GM12878 (cell line): ENCODE measurements around the gene CTCFL. TPM values are rescaled to one million over a fixed set of nuclear protein-coding genes. Genes with fewer than 3 reads are reported as not detected.

ENCODE experiments used
- ATAC-seq: fragments of 200-7000 bp; cut with Tn5 transposase; 3 replicates; pipeline ENCODE4 v1.9.1; 2020; ENCODE audit warnings: mild to moderate bottlenecking, moderate library complexity
- BruUV-seq: library from RNA; stranded (reverse); fragments of 400-500 nt; replicated peaks from 2 replicates; lab custom pipeline; 2021; lab: Mats Ljungman, UMichigan
- CTCF ChIA-PET: fragments of 300-600 bp; sonication (Branson Sonifier 250); formaldehyde crosslinking; extraction: SDS; loops from one replicate; lab custom pipeline; 2021; ENCODE audit warnings: inconsistent platforms; lab: Yijun Ruan, JAX
- POLR2A ChIA-PET: fragments of 350-600 bp; formaldehyde crosslinking; extraction: SDS; loops from one replicate; lab custom pipeline; 2021; ENCODE audit warnings: inconsistent platforms; lab: Charles Lee
- RAD21 ChIA-PET: fragments of 300-600 bp; sonication (Branson Sonifier 250); formaldehyde crosslinking; loops from one replicate; lab custom pipeline; 2023; ENCODE audit warnings: antibody characterized with exemption; ENCODE audit not compliant: unreplicated experiment; lab: Charles Lee
- SMC1A ChIA-PET: fragments of 300-600 bp; sonication (Branson Sonifier 250); formaldehyde crosslinking; loops from one replicate; lab custom pipeline; 2023; ENCODE audit not compliant: unreplicated experiment, uncharacterized antibody; lab: Charles Lee
- DNase-seq: peaks from one replicate; pipeline ENCODE4 v3.0.0-alpha.2; 2011; ENCODE audit warnings: low read depth, low spot score
- FAIRE-seq: peaks from 3 replicates; lab custom pipeline; 2011; peaks lifted over from hg19 to GRCh38; lab: Jason Lieb, UNC
- H2AFZ ChIP-seq: 2 replicates; pipeline ENCODE4 v1.6.0; 2011; ENCODE audit warnings: low read depth, low read length, control low read depth; ENCODE audit not compliant: control insufficient read depth
- H3K27ac ChIP-seq: 2 replicates; pipeline ENCODE4 v1.5.1; 2011; ENCODE audit warnings: control low read depth; ENCODE audit not compliant: control insufficient read depth, insufficient read depth
- H3K27me3 ChIP-seq, 2 experiments: replicated peaks in 1 of 2; 2 replicates each; pipeline versions ENCODE4 v1.6.0 to v1.6.1; 2011; ENCODE audit warnings: low read length in 1 of 2; ENCODE audit not compliant: control insufficient read depth in 2 of 2, insufficient read depth in 2 of 2
- H3K36me3 ChIP-seq, 2 experiments: 2 replicates each; pipeline ENCODE4 v1.5.1; 2011; ENCODE audit warnings: low read length in 1 of 2; ENCODE audit not compliant: control insufficient read depth in 2 of 2, insufficient read depth in 2 of 2
- H3K4me1 ChIP-seq: 2 replicates; pipeline ENCODE4 v1.6.1; 2011; ENCODE audit warnings: mild to moderate bottlenecking, low read length, moderate library complexity, mixed read lengths; ENCODE audit not compliant: control insufficient read depth, insufficient read depth
- H3K4me2 ChIP-seq: 2 replicates; pipeline ENCODE4 v1.6.0; 2011; ENCODE audit warnings: control low read depth; ENCODE audit not compliant: control insufficient read depth, insufficient read depth
- H3K4me3 ChIP-seq: fragments of 200-600 bp; sonication (generic); 2 replicates; pipeline ENCODE4 v1.5.1; 2016
- H3K79me2 ChIP-seq: 2 replicates; pipeline ENCODE4 v1.6.0; 2011; ENCODE audit warnings: low read length; ENCODE audit not compliant: control insufficient read depth, insufficient read depth
- H3K9ac ChIP-seq: 2 replicates; pipeline ENCODE4 v1.8.0; 2011; ENCODE audit warnings: low read length, control low read depth, mixed read lengths; ENCODE audit not compliant: control insufficient read depth, insufficient read depth
- H3K9me3 ChIP-seq: replicated peaks from 3 replicates; pipeline ENCODE4 v1.5.1; 2011; ENCODE audit warnings: mild to moderate bottlenecking, low read length; ENCODE audit not compliant: control insufficient read depth, insufficient read depth
- H4K20me1 ChIP-seq: 2 replicates; pipeline ENCODE4 v1.6.0; 2011; ENCODE audit not compliant: control insufficient read depth, insufficient read depth
- CHD2 ChIP-seq: IDR thresholded peaks from 2 replicates; pipeline ENCODE4 v1.6.1; 2011; ENCODE audit warnings: low read depth, low read length, improper control_type of control experiment, borderline replicate concordance
- CTCF ChIP-seq, 3 experiments: IDR thresholded peaks in 2 of 3; conservative IDR thresholded peaks in 1 of 3; 2 replicates each; pipeline ENCODE4 v1.5.1; 2011; ENCODE audit warnings: low read depth in 3 of 3, low read length in 3 of 3, mild to moderate bottlenecking in 3 of 3, control low read depth in 2 of 3, moderate library complexity in 2 of 3, inconsistent platforms in 1 of 3, mixed read lengths in 1 of 3; ENCODE audit not compliant: control insufficient read depth in 2 of 3, insufficient read depth in 1 of 3; ENCODE audit errors: extremely low read depth in 1 of 3
- RAD21 ChIP-seq: IDR thresholded peaks from 2 replicates; pipeline ENCODE4 v1.6.1; 2011; ENCODE audit warnings: mild to moderate bottlenecking, low read depth, low read length, moderate library complexity; ENCODE audit not compliant: insufficient read depth
- WGBS: methylation state at CpG from one replicate; pipeline ENCODE4 v1.1.6; 2016; ENCODE audit warnings: low lambda C conversion rate; ENCODE audit not compliant: insufficient replicate concordance, insufficient coverage; ENCODE audit errors: missing lambda C conversion rate; 5-methylcytosine and 5-hydroxymethylcytosine counted together
- in situ Hi-C: fragments of 300-500 bp; cut with MboI; formaldehyde crosslinking; loops from 9 replicates; pipeline ENCODE4 v1.14.3; 2018; ENCODE audit warnings: mixed read lengths
- intact Hi-C: fragments of 100-400 bp; cut with micrococcal nuclease; formaldehyde crosslinking; loops from one replicate; pipeline ENCODE4 v1.14.2; 2022; ENCODE audit not compliant: unreplicated experiment
- polyA plus RNA-seq, 11 experiments: library from polyadenylated mRNA; depleted of rRNA in 4 of 11; unstranded in 6 of 11; stranded (reverse) in 5 of 11; fragments of >200 nt; fragmentation: Nextera tagmentation in 4 of 11; fragmentation: Illumina TruSeq in 1 of 11; extraction: Ambion mirVana in 4 of 11; extraction: Trizol in 1 of 11; gene quantifications; 1 replicate in 1 of 11; 2 replicates in 10 of 11; pipeline versions ENCODE4 v1.2.1 to v1.2.3, GENCODE V29; 2011 to 2016; ENCODE audit warnings: inconsistent platforms in 2 of 11, missing spikeins in 2 of 11, low read depth in 1 of 11
- total RNA-seq, 4 experiments: library from RNA; depleted of rRNA in 3 of 4; stranded (reverse); fragments of >200 nt in 3 of 4; fragmentation: Illumina TruSeq in 1 of 4; extraction: Trizol in 1 of 4; gene quantifications; 2 replicates each; pipeline versions ENCODE4 v1.2.1 to v1.2.3, GENCODE V29; 2013 to 2021
- TF ChIP-seq, protein P1 (sequence below): fragments of 450-650 bp; IDR thresholded peaks from 2 replicates; pipeline ENCODE4 v1.6.1; 2014; ENCODE audit warnings: mild to moderate bottlenecking

CTCFL gene
- total and polyA plus RNA-seq, 10 of the 15 experiments (the other 5 are each of a cell fraction or from before 2014, with no cell fraction given), result 0.06 to 0.20 (median 0.11) TPM; not detected in 4

DNA sequence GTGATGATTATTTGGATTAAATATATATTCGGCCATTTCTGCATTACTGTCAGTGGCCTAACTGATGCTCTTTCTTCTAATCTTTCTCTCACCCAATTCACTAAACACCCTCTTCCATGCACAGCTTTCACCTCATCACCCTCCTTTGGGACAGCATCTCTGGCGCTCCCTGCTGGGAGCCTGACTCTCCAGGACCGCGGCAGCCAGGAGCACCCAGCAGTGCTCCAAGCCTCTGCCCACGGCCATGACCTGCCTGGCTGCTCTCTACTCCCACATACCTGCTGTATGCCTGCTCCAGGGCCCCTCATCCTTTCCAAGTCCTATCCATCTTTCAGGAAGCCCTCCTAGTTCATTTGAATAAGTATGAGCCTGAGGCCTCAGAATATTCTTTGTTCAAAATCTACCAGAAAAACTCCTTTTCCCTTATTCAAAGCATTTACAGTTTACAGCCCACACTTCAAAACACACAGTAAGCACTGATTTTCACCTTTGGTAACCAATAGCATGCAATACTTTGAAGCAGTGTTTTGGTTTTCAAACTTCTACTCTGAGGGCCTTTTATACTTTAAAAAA, 15.2 kb downstream of the CTCFL start:
- Histone ChIP-seq H3K9me3 (no peaks in the 10 kb centered on the region), H3K4me2 (no peak overlapping the region), H3K79me2 (no peaks in the 10 kb centered on the region), H4K20me1 (no peaks in the 10 kb centered on the region), H3K9ac (no peak overlapping the region), H3K36me3 (no peaks in the 10 kb centered on the region), H2AFZ (no peak overlapping the region), H3K4me3 (no peak overlapping the region), H3K27ac (no peak overlapping the region), H3K4me1 (no peaks in the 10 kb centered on the region), H3K27me3 (no peaks in the 10 kb centered on the region)
- TF ChIP-seq RAD21 (peak; percentile 7; the same call in 1 of the 2 replicates), CTCF (IDR thresholded peaks at IDR 0.05 in 2 of 3, conservative IDR thresholded peaks at IDR 0.05 in 1 of 3; ENCODE audit: control insufficient read depth in 2 of 3, extremely low read depth in 1 of 3, insufficient read depth in 1 of 3, low read depth in 3 of 3, low read length in 3 of 3) (peak; percentile 29 to 42 (median 35); a peak in 4 of 6 replicates), CHD2 (no peak)
- TF ChIP-seq, protein P1, sequence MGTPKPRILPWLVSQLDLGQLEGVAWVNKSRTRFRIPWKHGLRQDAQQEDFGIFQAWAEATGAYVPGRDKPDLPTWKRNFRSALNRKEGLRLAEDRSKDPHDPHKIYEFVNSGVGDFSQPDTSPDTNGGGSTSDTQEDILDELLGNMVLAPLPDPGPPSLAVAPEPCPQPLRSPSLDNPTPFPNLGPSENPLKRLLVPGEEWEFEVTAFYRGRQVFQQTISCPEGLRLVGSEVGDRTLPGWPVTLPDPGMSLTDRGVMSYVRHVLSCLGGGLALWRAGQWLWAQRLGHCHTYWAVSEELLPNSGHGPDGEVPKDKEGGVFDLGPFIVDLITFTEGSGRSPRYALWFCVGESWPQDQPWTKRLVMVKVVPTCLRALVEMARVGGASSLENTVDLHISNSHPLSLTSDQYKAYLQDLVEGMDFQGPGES, result no peak
- peak; percentile 47 for FAIRE-seq
- POLR2A ChIA-PET, result no interaction called here
- ATAC-seq, result peak; percentile 40; the same call in 2 of the 3 replicates
- in situ Hi-C loops, result loop anchor here (5.0 to 10.0 kb wide), 3 partner anchors 83 to 675 kb away; no protein-coding TSS in a partner anchor
- intact Hi-C loops, result loop anchor here (5.0 kb wide), 1 partner anchor 703 kb away; no protein-coding TSS in a partner anchor
- RAD21 ChIA-PET, result no interaction called here
- SMC1A ChIA-PET, result interaction anchor here (1.0 to 1.1 kb wide), 2 partner anchors 111 to 121 kb away, joined by 3 read pairs; no protein-coding TSS in a partner anchor
- CTCF ChIA-PET, result interaction anchor here (0.9 to 1.6 kb wide), 2 partner anchors 85 to 86 kb away, joined by 3 to 5 read pairs; no protein-coding TSS in a partner anchor
- 61% methylated on average over 5 of the region's 5 CpGs for WGBS
- BruUV-seq, result no TSS peak
- no peak for DNase-seq
